ENCODE data around the gene ANO10.

The ANO10 gene

DNA sequence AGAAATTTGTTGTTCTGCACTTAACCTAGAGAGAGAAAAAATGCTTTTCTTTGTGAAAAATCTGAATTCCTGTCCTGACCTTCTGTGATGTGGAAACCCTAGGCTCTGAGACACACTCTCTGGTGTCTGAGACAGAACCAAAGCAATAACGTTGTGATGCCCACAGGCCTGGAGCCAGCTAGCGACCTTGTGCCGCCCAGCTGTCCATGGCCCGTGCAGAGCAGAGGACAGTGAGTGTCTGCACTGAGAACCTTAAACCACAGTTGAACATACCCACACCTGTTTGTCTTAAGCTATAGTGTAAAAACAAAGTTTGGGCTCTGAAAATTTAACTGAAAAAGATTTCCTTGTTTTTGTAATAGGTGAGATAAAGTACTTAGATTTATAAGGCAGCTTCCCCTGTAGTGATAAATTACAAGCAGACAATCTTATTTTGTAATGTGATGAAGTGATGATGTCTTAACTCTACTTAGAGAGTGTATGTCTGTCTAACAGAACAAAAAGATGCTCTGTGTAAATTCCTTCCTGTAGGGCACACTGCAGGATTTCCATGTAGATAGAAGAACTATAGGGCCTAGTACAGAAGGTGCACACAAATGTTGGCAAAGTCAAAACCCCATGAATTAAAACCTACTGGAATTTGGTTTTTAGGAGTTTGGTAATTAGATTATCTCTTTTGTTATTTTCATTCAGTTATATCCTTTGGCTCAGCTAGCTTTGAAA lies 272.8 kb downstream of the ANO10 start:
- Histone ChIP-seq H3K36me3 (ENCODE audit: control insufficient read depth in 2 of 2, insufficient read depth in 1 of 2, low read length in 2 of 2) (peaks cover 0 to 53% of the 10 kb centered on the region in 2 experiments; a peak in 1 of 3 replicates), H3K4me3 (ENCODE audit: low read depth, low read length) (no peak overlapping the region), H3K27ac (ENCODE audit: extremely low read depth, low read depth, low read length) (no peak overlapping the region), H3K4me1 (ENCODE audit: control insufficient read depth, insufficient read depth, low read length) (no peaks in the 10 kb centered on the region), H3K9me3 (ENCODE audit: control insufficient read depth, insufficient read depth, low read depth, low read length) (no peaks in the 10 kb centered on the region)
- CTCF ChIA-PET = interaction anchor here (0.6 kb wide), 1 partner anchor 229 kb away, joined by 3 read pairs; no protein-coding TSS in a partner anchor
- POLR2A ChIA-PET = no interaction called here
- TF ChIP-seq ZNF169 (tag by site-specific recombination; IDR thresholded peaks at IDR 0.05) = no peak
- no peak for TF ChIP-seq ZNF433 (tag by site-specific recombination; IDR thresholded peaks at IDR 0.05; ENCODE audit: low read depth)
- no peak for TF ChIP-seq ZNF391 (tag by site-specific recombination; IDR thresholded peaks at IDR 0.05; ENCODE audit: borderline replicate concordance, low read depth)
- no peak for TF ChIP-seq KLF9 (tag by site-specific recombination; IDR thresholded peaks at IDR 0.05; ENCODE audit: low read depth)
- TF ChIP-seq, protein P1, sequence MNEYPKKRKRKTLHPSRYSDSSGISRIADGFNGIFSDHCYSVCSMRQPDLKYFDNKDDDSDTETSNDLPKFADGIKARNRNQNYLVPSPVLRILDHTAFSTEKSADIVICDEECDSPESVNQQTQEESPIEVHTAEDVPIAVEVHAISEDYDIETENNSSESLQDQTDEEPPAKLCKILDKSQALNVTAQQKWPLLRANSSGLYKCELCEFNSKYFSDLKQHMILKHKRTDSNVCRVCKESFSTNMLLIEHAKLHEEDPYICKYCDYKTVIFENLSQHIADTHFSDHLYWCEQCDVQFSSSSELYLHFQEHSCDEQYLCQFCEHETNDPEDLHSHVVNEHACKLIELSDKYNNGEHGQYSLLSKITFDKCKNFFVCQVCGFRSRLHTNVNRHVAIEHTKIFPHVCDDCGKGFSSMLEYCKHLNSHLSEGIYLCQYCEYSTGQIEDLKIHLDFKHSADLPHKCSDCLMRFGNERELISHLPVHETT (tag by site-specific recombination; IDR thresholded peaks at IDR 0.05) = no peak
- no peak for TF ChIP-seq TCF7L2 (IDR thresholded peaks at IDR 0.05; ENCODE audit: borderline replicate concordance, low read depth, low read length)
- TF ChIP-seq ZNF610 (tag by site-specific recombination; IDR thresholded peaks at IDR 0.05; ENCODE audit: borderline replicate concordance) = no peak
- no peak for TF ChIP-seq SP7 (tag by site-specific recombination; IDR thresholded peaks at IDR 0.05)

DNA sequence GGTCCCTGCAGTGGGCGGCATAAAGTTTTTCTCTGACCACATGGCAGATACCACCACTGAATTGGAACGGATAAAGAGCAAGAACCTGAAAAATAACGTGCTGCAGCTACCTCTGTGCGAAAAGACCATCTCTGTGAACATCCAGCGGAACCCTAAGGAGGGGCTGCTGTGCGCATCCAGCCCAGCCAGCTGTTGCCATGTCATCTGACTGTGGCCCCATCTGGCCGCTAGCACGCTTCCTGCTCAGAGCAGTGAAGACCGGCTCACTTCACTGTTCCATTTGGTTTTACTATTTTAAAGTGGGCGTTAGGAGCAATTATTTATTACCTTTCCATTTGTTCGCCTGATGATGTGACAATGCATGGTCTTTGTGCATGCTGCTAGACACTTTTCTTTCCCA lies 273.5 kb downstream of the ANO10 start:
- no peak overlapping the region for H3K27ac ChIP-seq (ENCODE audit: extremely low read depth, low read depth, low read length)
- H3K4me3 ChIP-seq (ENCODE audit: low read depth, low read length) = no peak overlapping the region
- no peaks in the 10 kb centered on the region for H3K4me1 ChIP-seq (ENCODE audit: control insufficient read depth, insufficient read depth, low read length)
- TF ChIP-seq ZNF239 (tag by site-specific recombination; IDR thresholded peaks at IDR 0.05) (no peak), ZNF626 (tag by site-specific recombination; IDR thresholded peaks at IDR 0.05) (no peak), ZNF658 (tag by site-specific recombination; IDR thresholded peaks at IDR 0.05) (no peak), KLF8 (tag by site-specific recombination; IDR thresholded peaks at IDR 0.05) (no peak), ZNF114 (tag by site-specific recombination; IDR thresholded peaks at IDR 0.05) (no peak)
- TF ChIP-seq, protein P2, sequence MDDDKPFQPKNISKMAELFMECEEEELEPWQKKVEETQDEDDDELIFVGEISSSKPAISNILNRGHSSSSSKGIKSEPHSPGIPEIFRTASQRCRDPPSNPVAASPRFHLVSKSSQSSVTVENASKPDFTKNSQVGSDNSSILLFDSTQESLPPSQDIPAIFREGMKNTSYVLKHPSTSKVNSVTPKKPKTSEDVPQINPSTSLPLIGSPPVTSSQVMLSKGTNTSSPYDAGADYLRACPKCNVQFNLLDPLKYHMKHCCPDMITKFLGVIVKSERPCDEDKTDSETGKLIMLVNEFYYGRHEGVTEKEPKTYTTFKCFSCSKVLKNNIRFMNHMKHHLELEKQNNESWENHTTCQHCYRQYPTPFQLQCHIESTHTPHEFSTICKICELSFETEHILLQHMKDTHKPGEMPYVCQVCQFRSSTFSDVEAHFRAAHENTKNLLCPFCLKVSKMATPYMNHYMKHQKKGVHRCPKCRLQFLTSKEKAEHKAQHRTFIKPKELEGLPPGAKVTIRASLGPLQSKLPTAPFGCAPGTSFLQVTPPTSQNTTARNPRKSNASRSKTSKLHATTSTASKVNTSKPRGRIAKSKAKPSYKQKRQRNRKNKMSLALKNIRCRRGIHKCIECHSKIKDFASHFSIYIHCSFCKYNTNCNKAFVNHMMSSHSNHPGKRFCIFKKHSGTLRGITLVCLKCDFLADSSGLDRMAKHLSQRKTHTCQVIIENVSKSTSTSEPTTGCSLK (tag by site-specific recombination; IDR thresholded peaks at IDR 0.05) = no peak
- no peaks in the 10 kb centered on the region for H3K9me3 ChIP-seq (ENCODE audit: control insufficient read depth, insufficient read depth, low read depth, low read length)
- H3K36me3 ChIP-seq (ENCODE audit: control insufficient read depth in 2 of 2, insufficient read depth in 1 of 2, low read length in 2 of 2) = peaks cover 0 to 60% of the 10 kb centered on the region in 2 experiments; a peak in 1 of 3 replicates
- POLR2A ChIA-PET = no interaction called here
- CTCF ChIA-PET = no interaction called here

DNA sequence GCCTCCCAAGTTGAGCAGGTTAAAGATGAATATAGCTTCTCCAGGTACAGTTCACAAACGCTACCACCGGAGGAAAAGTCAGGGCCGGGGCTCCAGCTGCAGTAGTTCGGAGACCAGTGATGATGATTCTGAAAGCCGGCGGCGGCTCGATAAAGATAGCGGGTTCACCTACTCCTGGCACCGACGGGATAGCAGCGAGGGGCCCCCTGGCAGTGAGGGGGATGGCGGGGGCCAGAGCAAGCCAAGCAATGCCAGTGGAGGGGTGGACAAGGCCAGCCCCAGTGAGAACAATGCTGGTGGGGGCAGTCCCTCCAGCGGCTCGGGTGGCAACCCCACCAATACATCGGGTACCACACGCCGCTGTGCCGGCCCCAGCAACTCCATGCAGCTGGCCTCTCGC lies 274.0 kb downstream of the ANO10 start:
- no peaks in the 10 kb centered on the region for H3K9me3 ChIP-seq (ENCODE audit: control insufficient read depth, insufficient read depth, low read depth, low read length)
- H3K36me3 ChIP-seq (ENCODE audit: control insufficient read depth in 2 of 2, insufficient read depth in 1 of 2, low read length in 2 of 2) = peaks cover 0 to 66% of the 10 kb centered on the region in 2 experiments; a peak in 1 of 3 replicates
- no peak for TF ChIP-seq ZNF549 (tag by site-specific recombination; IDR thresholded peaks at IDR 0.05)
- TF ChIP-seq ZNF555 (tag by site-specific recombination; conservative IDR thresholded peaks at IDR 0.05) = no peak
- H3K4me3 ChIP-seq (ENCODE audit: low read depth, low read length) = no peak overlapping the region
- no peaks in the 10 kb centered on the region for H3K4me1 ChIP-seq (ENCODE audit: control insufficient read depth, insufficient read depth, low read length)
- POLR2A ChIA-PET = no interaction called here
- H3K27ac ChIP-seq (ENCODE audit: extremely low read depth, low read depth, low read length) = no peak overlapping the region
- CTCF ChIA-PET = no interaction called here
